HUES64 (cell line): ENCODE data around the gene DEFB112.
A peak's percentile ranks its signal among the peaks of the same experiment; 100 is the strongest.

Experiments
- H3K27ac ChIP-seq: 2 replicates; pipeline ENCODE4 v1.7.0; 2013; ENCODE audit warnings: low read depth, low read length, inconsistent platforms
- H3K27me3 ChIP-seq: 2 replicates; pipeline ENCODE4 v1.6.1; 2013; ENCODE audit warnings: mild to moderate bottlenecking, low read length; ENCODE audit not compliant: insufficient read depth
- H3K36me3 ChIP-seq: 2 replicates; pipeline ENCODE4 v1.6.1; 2013; ENCODE audit warnings: mild to moderate bottlenecking, low read length; ENCODE audit not compliant: insufficient read depth
- H3K4me1 ChIP-seq: 2 replicates; pipeline ENCODE4 v1.6.1; 2013; ENCODE audit warnings: mild to moderate bottlenecking, low read length, moderate library complexity; ENCODE audit not compliant: insufficient read depth
- H3K4me3 ChIP-seq: 2 replicates; pipeline ENCODE4 v1.5.1; 2013; ENCODE audit warnings: mild to moderate bottlenecking, low read length, moderate library complexity
- H3K9ac ChIP-seq: 2 replicates; pipeline ENCODE4 v1.6.1; 2013; ENCODE audit warnings: mild to moderate bottlenecking, low read depth, low read length
- H3K9me3 ChIP-seq: 2 replicates; pipeline ENCODE4 v1.6.1; 2013; ENCODE audit warnings: low read depth, low read length; ENCODE audit not compliant: insufficient read depth
- WGBS: fragments of 150-250, 120-280 bp; methylation state at CpG from one replicate; pipeline ENCODE4 v1.1.7; 2013; ENCODE audit warnings: missing lambda C conversion rate; 5-methylcytosine and 5-hydroxymethylcytosine counted together

The DEFB112 gene

GRCh38 chr6:50071921-50072320 is 22.2 kb upstream of the DEFB112 start:
- Histone ChIP-seq H3K4me3 (no peak overlapping the region), H3K9ac (no peak overlapping the region), H3K4me1 (no peaks in the 10 kb centered on the region), H3K36me3 (no peaks in the 10 kb centered on the region), H3K27me3 (no peaks in the 10 kb centered on the region), H3K27ac (no peak overlapping the region), H3K9me3 (no peaks in the 10 kb centered on the region)
- WGBS, result 89% methylated on average over 1 of the region's 1 CpG

GRCh38 chr6:50070101-50070500 is 20.4 kb upstream of the DEFB112 start:
- Histone ChIP-seq H3K36me3 (no peaks in the 10 kb centered on the region), H3K27me3 (no peaks in the 10 kb centered on the region), H3K9ac (no peak overlapping the region), H3K9me3 (no peaks in the 10 kb centered on the region), H3K4me1 (no peaks in the 10 kb centered on the region), H3K27ac (no peak overlapping the region), H3K4me3 (no peak overlapping the region)
- 95% methylated on average over 1 of the region's 2 CpGs for WGBS

- no peaks in the 10 kb centered on the region for H3K9me3 ChIP-seq
- H3K36me3 ChIP-seq, result no peaks in the 10 kb centered on the region
- H3K4me1 ChIP-seq, result peaks cover 6% of the 10 kb centered on the region; the same call in 1 of the 2 replicates
- 4% methylated on average over 2 of the region's 2 CpGs for WGBS
- H3K27ac ChIP-seq, result no peak overlapping the region
- H3K9ac ChIP-seq, result no peak overlapping the region
- no peaks in the 10 kb centered on the region for H3K27me3 ChIP-seq
- no peak overlapping the region for H3K4me3 ChIP-seq
These were observed 12.3 kb upstream of the DEFB112 start for GRCh38 chr6:50062051-50062450.

- Histone ChIP-seq H3K27me3 (no peaks in the 10 kb centered on the region), H3K27ac (no peak overlapping the region), H3K9ac (no peak overlapping the region), H3K9me3 (no peaks in the 10 kb centered on the region), H3K4me1 (peaks cover 6% of the 10 kb centered on the region; the same call in 1 of the 2 replicates), H3K4me3 (no peak overlapping the region), H3K36me3 (no peaks in the 10 kb centered on the region)
- 96% methylated on average over 1 of the region's 1 CpG for WGBS
These were observed 6.5 kb upstream of the DEFB112 start for GRCh38 chr6:50056242-50056641.

GRCh38 chr6:50047026-50047425 is 2.7 kb downstream of the DEFB112 start:
- Histone ChIP-seq H3K4me3 (no peak overlapping the region), H3K27ac (no peak overlapping the region)

GRCh38 chr6:50030777-50031562 is 18.8 kb downstream of the DEFB112 start:
- Histone ChIP-seq H3K4me1 (no peaks in the 10 kb centered on the region), H3K27ac (no peak overlapping the region), H3K27me3 (no peaks in the 10 kb centered on the region), H3K4me3 (peak overlapping the region; percentile 36), H3K9ac (peak overlapping the region; percentile 47; the same call in 1 of the 2 replicates), H3K36me3 (no peaks in the 10 kb centered on the region), H3K9me3 (no peaks in the 10 kb centered on the region)
- 40% methylated on average over 18 of the region's 18 CpGs for WGBS

More at GRCh38 chr6:50047026-50047425, 2.7 kb downstream of the DEFB112 start:
- WGBS, result 89% methylated on average over 3 of the region's 3 CpGs
- Histone ChIP-seq H3K27me3 (no peaks in the 10 kb centered on the region), H3K36me3 (no peaks in the 10 kb centered on the region), H3K9ac (no peak overlapping the region), H3K9me3 (no peaks in the 10 kb centered on the region), H3K4me1 (no peaks in the 10 kb centered on the region)

- H3K27ac ChIP-seq, result no peak overlapping the region
- no peak overlapping the region for H3K4me3 ChIP-seq
- WGBS, result 96% methylated on average over 13 of the region's 14 CpGs
- H3K36me3 ChIP-seq, result no peaks in the 10 kb centered on the region
- no peaks in the 10 kb centered on the region for H3K4me1 ChIP-seq
- no peaks in the 10 kb centered on the region for H3K27me3 ChIP-seq
- no peaks in the 10 kb centered on the region for H3K9me3 ChIP-seq
- H3K9ac ChIP-seq, result peak overlapping the region; percentile 47; the same call in 1 of the 2 replicates
These were observed 19.4 kb downstream of the DEFB112 start for GRCh38 chr6:50030350-50030749.

GRCh38 chr6:50025258-50025657 is 24.5 kb downstream of the DEFB112 start:
- WGBS, result 90% methylated on average over 4 of the region's 4 CpGs

GRCh38 chr6:50021894-50022293 is 27.8 kb downstream of the DEFB112 start, which contains the start of gene DEFB110:
Gene DEFB110 (minus strand): TSS chr6:50021994. CDS start chr6:50021935, 59 bp downstream.
- Histone ChIP-seq H3K9ac (no peak within 1 kb of the TSS), H3K4me3 (no peak within 1 kb of the TSS), H3K9me3 (no peaks in the 10 kb centered on the region), H3K27me3 (no peaks in the 10 kb centered on the region), H3K36me3 (no peaks in the 10 kb centered on the region), H3K27ac (no peak within 1 kb of the TSS), H3K4me1 (no peaks in the 10 kb centered on the region)

More at GRCh38 chr6:50025258-50025657, 24.5 kb downstream of the DEFB112 start:
- no peak overlapping the region for H3K9ac ChIP-seq
- no peaks in the 10 kb centered on the region for H3K36me3 ChIP-seq
- no peaks in the 10 kb centered on the region for H3K4me1 ChIP-seq
- no peaks in the 10 kb centered on the region for H3K9me3 ChIP-seq
- H3K4me3 ChIP-seq, result no peak overlapping the region
- H3K27ac ChIP-seq, result no peak overlapping the region
- H3K27me3 ChIP-seq, result no peaks in the 10 kb centered on the region

GRCh38 chr6:50007819-50008218 is 41.9 kb downstream of the DEFB112 start:
- 89% methylated on average over 3 of the region's 3 CpGs for WGBS
- Histone ChIP-seq H3K36me3 (no peaks in the 10 kb centered on the region), H3K9me3 (no peaks in the 10 kb centered on the region)

GRCh38 chr6:50003139-50003538 is 46.6 kb downstream of the DEFB112 start:
- Histone ChIP-seq H3K4me1 (no peaks in the 10 kb centered on the region; the same call in 1 of the 2 replicates), H3K9ac (no peak overlapping the region), H3K27ac (no peak overlapping the region), H3K36me3 (no peaks in the 10 kb centered on the region), H3K4me3 (no peak overlapping the region), H3K9me3 (no peaks in the 10 kb centered on the region), H3K27me3 (no peaks in the 10 kb centered on the region)
- WGBS, result 92% methylated on average over 2 of the region's 3 CpGs

More at GRCh38 chr6:50007819-50008218, 41.9 kb downstream of the DEFB112 start:
- Histone ChIP-seq H3K27ac (no peak overlapping the region), H3K9ac (no peak overlapping the region), H3K4me3 (no peak overlapping the region), H3K4me1 (no peaks in the 10 kb centered on the region; the same call in 1 of the 2 replicates), H3K27me3 (no peaks in the 10 kb centered on the region)
